Left lung (tissue), 10 donors: ENCODE measurements around the gene BMAL1. TPM values are rescaled to one million over a fixed set of nuclear protein-coding genes. Genes with fewer than 3 reads are reported as not detected.

Experiments
- ATAC-seq: fragments of 200-7000 bp; cut with Tn5 transposase; one replicate; pipeline ENCODE4 v1.9.1; 2020; ENCODE audit warnings: moderate library complexity
- DNase-seq, 4 donors: peaks; one replicate each; pipeline ENCODE4 v3.0.0-alpha.2; 2013 to 2020
- H3K27ac ChIP-seq, 2 donors: fragments of 200-600 bp; sonication (generic) in 1 of 2; one replicate each; pipeline versions ENCODE4 v1.5.0 to v1.8.0; 2020 to 2021
- H3K27me3 ChIP-seq, 2 donors: fragments of 200-600 bp; sonication (generic) in 1 of 2; one replicate each; pipeline versions ENCODE4 v1.5.0 to v1.8.0; 2020 to 2021
- H3K36me3 ChIP-seq, 2 donors: fragments of 200-600 bp; sonication (generic) in 1 of 2; one replicate each; pipeline versions ENCODE4 v1.5.0 to v1.8.0; 2020 to 2021
- H3K4me1 ChIP-seq, 2 donors: fragments of 200-600 bp; one replicate each; pipeline ENCODE4 v1.8.0; 2021
- H3K4me3 ChIP-seq, 2 donors: fragments of 200-600 bp; sonication (generic) in 1 of 2; one replicate each; pipeline versions ENCODE4 v1.5.0 to v1.8.0; 2020 to 2021; ENCODE audit warnings: mild to moderate bottlenecking in 1 of 2
- H3K9me3 ChIP-seq, 2 donors: fragments of 200-600 bp; sonication (generic) in 1 of 2; one replicate each; pipeline versions ENCODE4 v1.5.0 to v1.8.0; 2020 to 2021
- CTCF ChIP-seq, 2 donors: fragments of 200-600 bp; sonication (generic) in 1 of 2; IDR thresholded peaks; one replicate each; pipeline versions ENCODE4 v1.5.0 to v1.8.0; 2021; ENCODE audit warnings: antibody characterized with exemption in 2 of 2
- intact Hi-C, 2 donors: fragments of 100-400 bp; cut with DNase I; formaldehyde crosslinking; loops; one replicate each; pipeline versions ENCODE4 v1.11.2 to v1.14.2; 2022
- polyA plus RNA-seq, 6 donors: library from polyadenylated mRNA; unstranded; fragments of 120-200 nt; gene quantifications; one replicate each; pipeline ENCODE4 v1.2.1, GENCODE V29; 2013; ENCODE audit not compliant: insufficient read length in 6 of 6
- total RNA-seq, 2 donors: library from RNA; stranded (reverse); fragmentation: NEBNext Ultra II Directional; extraction: Animal tissue kit (Norgen Biotek cat#: 25700); gene quantifications; one replicate each; pipeline ENCODE4 v1.2.1, GENCODE V29; 2021
- donor health status: DM: no; HTN: yes; CAD: no.
- donor health status: DM: no; HTN: no; CAD: no.

Gene BMAL1
- total and polyA plus RNA-seq, 8 donors: 10.2 to 31.6 (median 12.5) TPM

GRCh38 chr11:13320688-13321087, 43.1 kb downstream of the BMAL1 start:
- Histone ChIP-seq H3K9me3 (no peaks in the 10 kb centered on the region), H3K4me3 (no peak overlapping the region), H3K4me1 (peaks cover 11 to 31% of the 10 kb centered on the region in 2 donors), H3K27ac (no peak overlapping the region), H3K27me3 (no peaks in the 10 kb centered on the region), H3K36me3 (no peaks in the 10 kb centered on the region)
- intact Hi-C loops: no loop called here
- DNase-seq: no peak
- no peak for TF ChIP-seq CTCF (IDR thresholded peaks at IDR 0.05)
- no peak for ATAC-seq

GRCh38 chr11:13321431-13321830, 43.8 kb downstream of the BMAL1 start:
- Histone ChIP-seq H3K9me3 (no peaks in the 10 kb centered on the region), H3K4me3 (no peak overlapping the region), H3K27me3 (no peaks in the 10 kb centered on the region), H3K27ac (no peak overlapping the region), H3K4me1 (peaks cover 4 to 29% of the 10 kb centered on the region in 2 donors), H3K36me3 (no peaks in the 10 kb centered on the region)
- no peak for TF ChIP-seq CTCF (IDR thresholded peaks at IDR 0.05)
- intact Hi-C loops: no loop called here
- ATAC-seq (no peak), DNase-seq (no peak)

DNA sequence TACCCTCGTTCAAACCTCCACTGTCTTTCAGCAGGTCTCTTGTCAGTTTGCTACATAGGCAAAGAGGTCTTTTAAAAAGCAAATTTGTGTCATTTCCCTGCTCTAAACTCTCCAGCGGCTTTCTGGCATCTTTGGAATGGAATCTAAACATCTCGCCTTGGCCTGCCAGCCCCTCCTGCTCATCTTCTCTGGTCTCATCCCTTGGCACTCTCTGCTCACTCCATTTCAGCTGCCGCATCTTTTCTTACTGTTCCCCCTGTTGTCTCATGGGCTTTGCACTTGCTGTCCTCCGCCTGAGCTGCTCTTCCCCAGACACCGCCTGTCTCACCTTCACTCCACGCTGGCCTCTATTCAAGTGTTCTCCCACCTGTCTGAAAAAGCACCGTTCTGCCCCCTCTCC, 46.6 kb downstream of the BMAL1 start:
- TF ChIP-seq CTCF (IDR thresholded peaks at IDR 0.05): no peak
- H3K4me1 ChIP-seq: peaks cover 0 to 5% of the 10 kb centered on the region in 2 donors
- no peaks in the 10 kb centered on the region for H3K27me3 ChIP-seq
- H3K4me3 ChIP-seq: no peak overlapping the region
- ATAC-seq (no peak), DNase-seq (no peak)
- H3K27ac ChIP-seq: no peak overlapping the region
- no peaks in the 10 kb centered on the region for H3K36me3 ChIP-seq
- no peaks in the 10 kb centered on the region for H3K9me3 ChIP-seq
- intact Hi-C loops: no loop called here

- no peaks in the 10 kb centered on the region for H3K27me3 ChIP-seq
- no peak overlapping the region for H3K4me3 ChIP-seq
- intact Hi-C loops: no loop called here
- H3K9me3 ChIP-seq: no peaks in the 10 kb centered on the region
- H3K4me1 ChIP-seq: peaks cover 1 to 3% of the 10 kb centered on the region in 2 donors
- TF ChIP-seq CTCF (IDR thresholded peaks at IDR 0.05): no peak
- ATAC-seq (no peak), DNase-seq (no peak)
- H3K36me3 ChIP-seq: no peaks in the 10 kb centered on the region
- H3K27ac ChIP-seq: no peak overlapping the region
Measured at GRCh38 chr11:13324709-13325108, 47.1 kb downstream of the BMAL1 start.

GRCh38 chr11:13327421-13327820, 49.8 kb downstream of the BMAL1 start:
- Histone ChIP-seq H3K4me3 (no peak overlapping the region), H3K4me1 (peaks cover 14 to 23% of the 10 kb centered on the region in 2 donors), H3K9me3 (no peaks in the 10 kb centered on the region), H3K27ac (no peak overlapping the region), H3K36me3 (no peaks in the 10 kb centered on the region), H3K27me3 (no peaks in the 10 kb centered on the region)
- TF ChIP-seq CTCF (IDR thresholded peaks at IDR 0.05): no peak
- intact Hi-C loops: no loop called here
- DNase-seq (no peak), ATAC-seq (no peak)
